ENCODE measurements around the gene STK4.

- TF ChIP-seq CTCF (IDR thresholded peaks at IDR 0.05) (no peak), POLR2A (IDR thresholded peaks at IDR 0.05) (no peak)
Measured at GRCh38 chr20:44958276-44958675, 8.0 kb upstream of the STK4 start.

Measured in testis (tissue), 2 donors.